KG1 (cell line): ENCODE results near the gene PPIA.
"Not testable (repeated sequence)": the region's sequence is repeated elsewhere in the genome, so short reads cannot be mapped to it uniquely, and the experiment has no call there.

Experiments used
- DNase-seq: peaks from one replicate; lab custom pipeline; 2025; lab: John Stamatoyannopoulos, UW

The PPIA gene

GRCh38 chr7:44764081-44764480 is 32.4 kb upstream of the PPIA start:
- no peak for DNase-seq

GRCh38 chr7:44764665-44765578 is 31.6 kb upstream of the PPIA start:
- DNase-seq, result no peak

- no peak for DNase-seq
These were observed 30.7 kb upstream of the PPIA start for GRCh38 chr7:44765579-44766415.

GRCh38 chr7:44766416-44766801 is 30.1 kb upstream of the PPIA start:
- DNase-seq, result no peak

- DNase-seq, result no peak
These were observed 29.2 kb upstream of the PPIA start for GRCh38 chr7:44767134-44767911.

GRCh38 chr7:44767912-44768627 is 28.4 kb upstream of the PPIA start:
- no peak for DNase-seq

GRCh38 chr7:44768628-44769371 is 27.7 kb upstream of the PPIA start:
- no peak for DNase-seq

GRCh38 chr7:44769376-44769775 is 27.1 kb upstream of the PPIA start:
- DNase-seq, result no peak

- DNase-seq, result no peak
These were observed 26.6 kb upstream of the PPIA start for GRCh38 chr7:44769776-44770294.

GRCh38 chr7:44771358-44771757 is 25.1 kb upstream of the PPIA start:
- no peak for DNase-seq

GRCh38 chr7:44772440-44772839 is 24.0 kb upstream of the PPIA start:
- DNase-seq, result no peak

GRCh38 chr7:44772867-44773266 is 23.6 kb upstream of the PPIA start:
- DNase-seq, result no peak

GRCh38 chr7:44774486-44774885 is 22.0 kb upstream of the PPIA start:
- not testable (repeated sequence) for DNase-seq

- no peak for DNase-seq
These were observed 20.9 kb upstream of the PPIA start for GRCh38 chr7:44775383-44776107.

GRCh38 chr7:44776211-44776610 is 20.3 kb upstream of the PPIA start:
- DNase-seq, result no peak

- DNase-seq, result no peak
These were observed 14.0 kb upstream of the PPIA start for GRCh38 chr7:44782460-44782859.

GRCh38 chr7:44783407-44783806 is 13.1 kb upstream of the PPIA start:
- no peak for DNase-seq

GRCh38 chr7:44784364-44784763 is 12.1 kb upstream of the PPIA start:
- DNase-seq, result no peak

- not testable (repeated sequence) for DNase-seq
These were observed 11.3 kb upstream of the PPIA start for GRCh38 chr7:44785218-44785617.

GRCh38 chr7:44787041-44787440 is 9.4 kb upstream of the PPIA start:
- DNase-seq, result no peak
